ENCODE measurements around the gene IFT88.

GRCh38 chr13:20566468-20566897 lies 474 bp upstream of the IFT88 start:
- TF ChIP-seq POLR2A (IDR thresholded peaks at IDR 0.05; ENCODE audit: low read depth, low read length) (no peak), RFX5 (IDR thresholded peaks at IDR 0.05; ENCODE audit: low read depth, low read length) (no peak), RAD21 (IDR thresholded peaks at IDR 0.05; ENCODE audit: low read length) (no peak; the same call in 1 of the 2 replicates), CTCF (conservative IDR thresholded peaks at IDR 0.05; ENCODE audit: low read depth, low read length) (no peak), NFE2L2 (IDR thresholded peaks at IDR 0.05; ENCODE audit: low read depth, low read length) (peak; percentile 88), MAFK (IDR thresholded peaks at IDR 0.05; ENCODE audit: low read depth, low read length) (0 out of 2 replicates have a peak, but pooled peaks have one; percentile 4), USF2 (IDR thresholded peaks at IDR 0.05; ENCODE audit: low read depth, low read length) (no peak), BHLHE40 (IDR thresholded peaks at IDR 0.05; ENCODE audit: low read depth, low read length) (peak; percentile 87), SMC3 (IDR thresholded peaks at IDR 0.05; ENCODE audit: low read depth, low read length) (no peak), MXI1 (IDR thresholded peaks at IDR 0.05; ENCODE audit: borderline replicate concordance, low read depth, low read length) (no peak), FOS (IDR thresholded peaks at IDR 0.05; ENCODE audit: low read depth, low read length) (0 out of 2 replicates have a peak, but pooled peaks have one; percentile 3), CEBPB (IDR thresholded peaks at IDR 0.05; ENCODE audit: low read depth, low read length) (no peak), RCOR1 (IDR thresholded peaks at IDR 0.05; ENCODE audit: insufficient replicate concordance, low read length) (peak; percentile 67)

Data from IMR-90 (cell line).